T-helper 9 cell (primary cell): ENCODE measurements around the gene FAM43A.

Experiments
- DNase-seq: peaks from one replicate; pipeline ENCODE4 v3.0.0-alpha.2; 2020

The FAM43A gene

DNA sequence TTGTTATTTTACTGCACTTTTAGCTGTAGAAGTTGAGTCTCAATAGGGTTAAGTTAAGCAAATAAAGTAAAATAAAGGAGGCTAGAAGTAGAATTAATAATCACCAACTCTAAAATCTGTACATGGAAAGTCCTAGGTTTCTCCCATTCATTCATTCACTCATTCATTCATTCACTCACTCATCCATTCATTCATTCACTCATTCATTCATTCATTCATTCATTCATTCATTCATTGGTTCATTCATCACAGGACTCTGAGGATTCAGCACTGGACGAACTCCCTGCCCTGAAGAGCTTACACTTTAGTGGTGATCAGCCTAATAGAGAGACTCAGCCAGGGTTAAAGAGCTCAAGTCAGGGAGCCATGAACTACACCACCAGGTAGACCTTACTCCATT lies 9.2 kb upstream of the FAM43A start:
- no peak for DNase-seq

DNA sequence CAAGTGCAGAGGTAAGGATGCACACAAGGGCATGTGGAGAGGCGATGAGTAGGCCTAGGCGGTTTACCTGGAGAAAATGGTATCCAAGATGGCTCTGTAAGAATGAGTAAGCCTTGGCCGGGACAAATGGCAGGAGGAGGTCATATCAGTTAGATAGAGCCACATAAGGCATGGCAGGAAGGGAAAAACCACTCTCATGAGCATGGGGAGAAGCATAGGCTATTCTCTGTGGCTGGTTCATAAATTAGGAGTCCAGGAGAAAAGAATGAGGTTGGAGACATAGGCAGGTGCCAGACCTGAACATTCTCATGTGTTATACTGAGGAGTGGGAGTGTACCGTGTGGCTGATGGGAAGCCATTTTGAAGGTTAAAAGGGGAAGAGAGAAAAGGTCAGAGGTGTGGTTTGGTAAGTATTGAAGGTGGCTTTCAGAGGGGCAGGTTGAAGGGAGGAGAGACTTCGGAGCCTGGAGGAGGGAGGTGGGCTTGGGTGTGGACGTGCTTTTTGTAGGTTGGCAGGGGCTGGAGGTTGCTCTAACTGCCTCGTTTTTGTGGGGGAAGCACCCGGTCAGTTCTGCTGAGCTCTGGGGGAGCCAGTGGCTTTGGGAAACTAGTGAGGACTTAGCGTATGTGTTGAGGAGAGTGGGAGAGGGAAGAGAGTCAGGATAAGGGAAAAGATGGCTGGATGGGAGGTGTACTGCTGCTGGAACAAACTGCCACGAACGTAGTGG lies 4.6 kb upstream of the FAM43A start:
- no peak for DNase-seq

DNA sequence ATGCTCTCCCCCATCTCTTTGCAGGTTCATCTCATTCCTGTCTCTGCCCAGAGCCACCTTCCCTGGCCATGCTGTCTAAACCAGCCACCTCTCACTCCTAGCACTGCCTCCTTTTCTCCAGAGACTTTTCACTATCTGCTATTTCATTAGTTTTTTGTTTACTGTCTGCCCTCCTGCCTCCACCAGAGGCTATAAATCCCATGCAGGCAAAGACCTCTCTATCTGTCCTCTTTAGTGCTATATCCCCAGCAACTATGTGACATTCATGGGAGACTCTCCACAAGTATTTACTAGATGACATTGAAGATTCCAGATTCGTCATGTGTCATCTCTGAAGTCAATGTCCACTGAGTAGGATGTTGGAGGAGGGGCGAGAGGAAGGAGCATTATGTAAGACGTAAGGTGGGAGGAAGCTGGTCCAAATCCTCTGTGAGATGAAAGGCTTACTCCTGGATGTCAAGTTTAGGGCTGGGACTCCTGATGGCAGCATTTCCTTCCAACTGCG lies 3.4 kb upstream of the FAM43A start:
- no peak for DNase-seq

DNA sequence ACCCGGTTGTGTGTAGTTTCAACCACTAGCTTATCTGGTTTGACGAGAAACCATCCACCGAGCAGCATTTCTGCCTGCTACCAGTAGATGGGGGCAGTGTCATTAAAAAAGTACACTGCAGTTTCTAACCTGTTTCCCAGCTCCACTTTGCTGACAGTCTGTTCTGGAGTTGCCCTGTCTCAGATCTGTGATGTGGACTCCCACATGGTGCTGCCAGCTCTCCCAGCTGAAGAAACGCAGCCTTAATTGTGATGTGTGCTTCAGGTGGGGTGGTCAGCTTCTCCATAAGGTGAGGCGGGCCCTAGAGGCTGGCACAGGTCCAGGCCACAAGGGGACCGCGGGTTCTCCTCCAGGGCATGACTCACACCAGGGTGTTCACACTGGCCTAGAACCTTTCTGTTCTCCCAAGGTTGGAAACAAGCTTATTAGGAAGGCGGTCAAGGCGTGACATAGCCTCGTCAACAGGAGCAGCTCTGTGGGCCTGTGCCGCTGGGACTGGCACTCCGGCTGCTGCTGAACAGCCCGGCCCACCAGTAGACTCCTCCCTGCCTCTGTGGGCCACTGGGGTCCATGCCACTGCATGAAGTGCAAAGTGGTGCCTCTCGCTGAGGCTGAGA lies 2.9 kb upstream of the FAM43A start:
- DNase-seq: peak; percentile 26

DNA sequence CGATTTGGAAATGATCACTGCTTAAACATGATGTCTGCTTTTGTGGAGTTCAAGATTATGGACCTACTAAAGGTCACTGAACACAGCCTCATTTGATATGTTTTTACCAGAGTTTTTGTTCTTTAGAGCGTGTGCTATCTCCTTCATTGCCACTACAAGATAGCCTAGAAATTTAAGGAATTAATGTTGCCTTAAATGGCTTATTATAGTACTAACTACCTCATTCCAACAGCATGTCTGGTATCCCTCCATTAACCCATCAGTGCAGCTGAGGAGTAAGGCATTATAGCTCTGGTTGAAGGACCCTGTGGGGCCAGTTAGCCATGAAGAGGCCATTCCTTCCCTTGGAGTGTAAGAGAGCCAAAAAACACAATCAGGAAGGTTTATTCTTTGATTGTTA lies 2.3 kb upstream of the FAM43A start:
- no peak for DNase-seq

DNA sequence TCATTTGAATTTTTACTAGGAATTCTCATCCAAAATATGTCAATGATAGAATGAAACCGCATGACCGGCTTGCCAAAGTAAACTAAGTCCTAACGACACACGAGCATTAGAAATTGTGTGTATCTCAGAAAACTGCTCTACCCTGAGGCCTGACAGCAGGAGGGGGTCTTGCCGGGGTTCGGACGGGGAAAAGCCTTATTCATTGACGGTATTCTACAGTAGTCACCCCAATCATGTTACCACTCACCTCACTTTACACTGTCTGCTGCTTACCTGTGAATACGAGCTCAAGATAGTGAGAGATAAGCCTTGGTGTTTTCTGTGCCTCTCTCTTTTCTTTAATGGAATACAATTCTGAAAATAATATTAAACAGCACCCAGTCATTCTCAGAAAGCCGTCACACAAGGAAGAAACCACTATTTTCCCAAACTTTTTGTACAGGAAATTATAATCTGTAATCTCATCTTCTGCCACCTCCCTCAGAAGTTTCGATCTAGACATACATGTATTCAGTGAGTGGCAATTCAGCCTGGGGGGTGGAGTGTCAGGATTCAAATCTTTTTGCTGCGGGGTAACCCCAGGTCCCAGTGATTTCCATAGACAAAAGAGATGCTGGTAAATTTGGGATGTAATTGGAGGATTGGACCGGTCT lies 492 bp upstream of the FAM43A start:
- no peak for DNase-seq

DNA sequence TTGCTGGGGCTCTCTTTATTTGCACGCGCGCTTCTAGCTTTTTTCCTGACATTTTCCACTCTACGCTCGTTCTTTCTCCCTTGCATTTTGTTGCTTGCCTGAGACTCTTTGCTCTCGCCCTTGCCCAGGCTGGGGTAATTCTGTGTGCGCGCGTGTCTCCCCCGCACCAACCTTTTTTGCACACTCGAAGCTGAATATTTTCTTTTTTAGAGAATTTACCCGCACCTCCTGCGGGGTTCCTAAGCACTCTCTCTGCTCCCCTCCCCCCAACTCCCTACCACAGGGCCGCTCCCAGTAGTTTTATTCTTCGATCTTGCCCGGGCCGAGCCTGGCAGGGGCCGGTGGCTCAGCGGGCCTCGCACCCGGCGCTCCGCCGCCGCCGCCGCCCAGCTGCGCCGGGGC lies 732 bp downstream of the FAM43A start:
- DNase-seq: no peak

DNA sequence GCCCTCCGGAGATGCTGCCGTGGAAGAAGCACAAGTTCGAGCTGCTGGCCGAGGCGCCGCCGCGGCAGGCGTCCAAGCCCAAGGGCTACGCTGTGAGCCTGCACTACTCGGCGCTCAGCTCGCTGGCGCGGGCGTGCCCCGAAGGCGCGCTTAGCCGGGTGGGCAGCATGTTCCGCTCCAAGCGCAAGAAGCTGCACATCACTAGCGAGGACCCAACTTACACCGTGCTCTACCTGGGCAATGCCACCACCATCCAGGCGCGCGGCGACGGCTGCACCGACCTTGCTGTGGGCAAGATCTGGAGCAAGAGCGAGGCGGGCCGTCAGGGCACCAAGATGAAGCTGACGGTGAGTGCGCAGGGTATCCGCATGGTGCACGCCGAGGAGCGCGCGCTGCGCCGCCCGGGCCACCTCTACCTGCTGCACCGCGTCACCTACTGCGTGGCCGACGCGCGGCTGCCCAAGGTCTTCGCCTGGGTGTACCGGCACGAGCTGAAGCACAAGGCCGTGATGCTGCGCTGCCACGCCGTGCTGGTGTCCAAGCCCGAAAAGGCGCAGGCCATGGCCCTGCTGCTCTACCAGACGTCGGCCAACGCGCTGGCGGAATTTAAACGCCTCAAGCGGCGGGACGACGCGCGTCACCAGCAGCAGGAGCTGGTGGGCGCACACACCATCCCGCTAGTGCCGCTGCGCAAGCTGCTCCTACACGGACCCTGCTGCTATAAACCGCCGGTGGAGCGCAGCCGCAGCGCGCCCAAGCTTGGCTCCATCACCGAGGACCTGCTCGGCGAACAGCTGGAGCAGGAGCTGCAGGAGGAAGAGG lies 1.3 kb downstream of the FAM43A start:
- peak; percentile 12 for DNase-seq

DNA sequence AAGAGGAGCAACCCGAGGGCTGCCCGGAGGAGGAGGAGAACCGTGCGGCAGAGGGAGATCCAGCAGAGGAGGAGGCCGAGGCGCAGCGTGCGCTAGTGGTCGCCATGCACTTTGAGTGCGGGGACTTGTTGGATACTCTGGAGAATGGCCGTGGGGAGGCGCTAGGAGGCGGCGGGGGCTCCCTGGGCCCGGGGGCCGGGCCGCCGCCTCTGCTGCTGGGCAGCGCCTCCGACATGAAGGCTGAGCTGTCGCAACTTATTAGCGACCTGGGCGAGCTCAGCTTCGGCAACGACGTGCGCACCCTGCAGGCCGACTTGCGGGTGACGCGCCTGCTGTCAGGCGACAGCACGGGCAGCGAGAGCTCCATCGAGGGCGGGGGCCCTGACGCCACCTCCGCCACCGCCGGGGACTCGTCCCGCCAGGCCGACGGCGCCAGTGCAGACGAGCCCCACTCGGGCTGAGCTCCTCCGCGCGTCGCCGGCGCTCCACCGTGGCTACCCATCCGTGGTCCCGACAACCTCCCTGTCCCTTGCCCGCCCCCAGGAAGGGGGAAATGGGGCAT lies 2.0 kb downstream of the FAM43A start:
- DNase-seq: peak; percentile 56

DNA sequence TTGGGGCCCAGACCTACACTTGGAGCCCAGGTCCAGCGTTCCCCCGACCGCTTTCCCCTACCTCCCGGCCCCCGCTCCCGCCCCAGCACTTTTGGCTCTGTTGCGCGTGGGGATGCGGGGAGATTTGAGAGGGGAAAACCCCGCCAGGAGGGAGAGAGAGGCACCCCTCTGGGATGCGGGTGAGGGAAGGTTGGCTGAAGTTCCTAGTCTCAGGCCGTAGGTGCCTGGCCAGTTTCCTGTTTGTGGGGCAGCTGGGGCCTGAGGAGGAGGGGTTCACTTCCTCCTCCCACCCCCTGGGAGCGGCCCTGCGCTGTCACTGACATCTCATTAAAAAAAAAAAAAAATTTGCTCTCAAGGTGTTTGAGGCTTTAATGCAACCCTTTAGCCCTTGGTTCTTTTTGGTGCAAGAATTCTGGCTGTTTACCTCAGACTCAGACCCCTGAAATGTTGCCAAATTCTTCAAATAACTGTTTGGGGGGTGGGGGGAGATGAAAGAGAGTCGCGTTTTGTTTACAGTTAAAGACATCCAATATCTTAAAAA lies 2.6 kb downstream of the FAM43A start:
- DNase-seq: no peak

DNA sequence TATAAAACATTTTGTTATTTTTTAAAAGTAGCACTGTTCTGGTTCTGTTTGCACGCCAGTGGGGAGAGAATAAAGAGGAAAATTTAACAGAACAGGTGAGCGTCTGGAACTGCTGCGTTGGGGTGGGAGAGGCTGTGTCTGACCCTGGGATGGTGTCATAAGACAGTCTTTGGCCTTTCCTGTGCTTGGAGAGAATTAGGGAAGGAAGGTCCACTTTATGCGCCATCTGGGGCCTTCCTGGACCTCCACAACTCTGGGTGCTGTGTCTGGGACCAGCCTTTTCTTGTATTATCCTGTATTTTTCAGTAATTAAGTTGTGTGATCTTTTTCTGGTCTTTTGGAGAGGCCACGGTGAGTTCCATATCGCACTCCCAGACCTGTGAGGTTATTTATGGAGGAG lies 3.3 kb downstream of the FAM43A start:
- DNase-seq: no peak

DNA sequence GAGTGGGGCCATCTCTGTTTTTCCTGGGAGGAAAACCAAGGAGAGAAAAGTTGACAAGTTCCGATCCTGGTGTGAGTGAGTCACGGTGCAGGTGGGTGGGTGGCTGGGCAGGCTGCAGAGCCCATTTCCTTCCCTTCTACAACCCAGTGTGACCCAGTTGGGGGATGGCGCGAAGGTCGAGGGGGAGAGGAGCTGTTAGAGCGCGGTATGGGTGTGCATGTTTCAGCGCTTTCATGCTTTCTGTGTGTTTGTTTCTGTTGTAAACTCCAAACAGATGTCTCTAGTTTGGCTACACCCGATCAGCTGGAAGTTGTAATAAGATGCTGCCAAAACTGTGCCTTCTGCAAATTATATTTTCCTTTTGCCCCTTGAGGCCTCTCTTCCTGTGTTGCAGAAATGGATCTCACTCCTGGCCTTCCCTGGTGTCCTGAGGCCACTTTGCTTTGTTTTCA lies 3.8 kb downstream of the FAM43A start:
- no peak for DNase-seq

DNA sequence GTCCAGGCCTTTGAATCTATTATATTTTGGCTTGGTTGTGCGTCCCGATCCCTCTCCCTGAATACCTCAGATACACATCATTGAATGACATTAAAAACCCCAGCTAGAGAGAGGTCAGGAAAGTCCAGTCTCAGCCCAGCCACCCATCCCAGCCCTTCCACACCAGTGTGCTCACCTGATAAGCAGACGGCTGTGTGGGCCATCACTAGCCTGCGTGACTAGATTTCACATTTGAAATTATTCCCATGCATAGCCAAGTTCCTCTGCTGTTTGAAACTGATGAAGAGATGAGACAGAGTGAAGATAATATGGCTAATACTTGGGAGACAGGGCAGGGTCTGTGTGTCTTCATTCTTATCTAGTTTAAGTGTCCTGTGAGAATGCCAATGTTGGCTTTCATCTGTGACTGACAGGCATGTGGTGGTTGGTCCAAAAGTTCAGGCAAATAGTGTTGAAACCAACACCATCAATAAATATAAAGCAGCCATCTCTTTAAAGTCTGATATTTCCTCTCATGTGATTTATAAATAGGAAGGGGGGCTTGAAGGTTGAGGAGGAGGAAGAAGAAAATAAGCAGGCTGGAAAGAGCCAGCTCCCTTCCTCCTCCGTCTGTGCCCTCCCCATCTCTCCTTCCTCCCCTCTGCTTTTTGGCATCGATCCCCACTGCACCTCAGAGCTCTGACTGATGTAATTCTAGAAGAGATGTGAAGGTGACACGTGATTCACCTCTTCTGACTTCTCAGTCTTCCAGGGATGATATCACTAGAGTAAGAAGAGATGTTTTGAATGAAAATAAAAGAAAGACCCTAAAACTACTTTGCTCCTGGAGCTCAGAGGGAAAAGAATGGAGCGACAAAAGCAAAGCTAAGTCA lies 5.1 kb downstream of the FAM43A start:
- DNase-seq: no peak

DNA sequence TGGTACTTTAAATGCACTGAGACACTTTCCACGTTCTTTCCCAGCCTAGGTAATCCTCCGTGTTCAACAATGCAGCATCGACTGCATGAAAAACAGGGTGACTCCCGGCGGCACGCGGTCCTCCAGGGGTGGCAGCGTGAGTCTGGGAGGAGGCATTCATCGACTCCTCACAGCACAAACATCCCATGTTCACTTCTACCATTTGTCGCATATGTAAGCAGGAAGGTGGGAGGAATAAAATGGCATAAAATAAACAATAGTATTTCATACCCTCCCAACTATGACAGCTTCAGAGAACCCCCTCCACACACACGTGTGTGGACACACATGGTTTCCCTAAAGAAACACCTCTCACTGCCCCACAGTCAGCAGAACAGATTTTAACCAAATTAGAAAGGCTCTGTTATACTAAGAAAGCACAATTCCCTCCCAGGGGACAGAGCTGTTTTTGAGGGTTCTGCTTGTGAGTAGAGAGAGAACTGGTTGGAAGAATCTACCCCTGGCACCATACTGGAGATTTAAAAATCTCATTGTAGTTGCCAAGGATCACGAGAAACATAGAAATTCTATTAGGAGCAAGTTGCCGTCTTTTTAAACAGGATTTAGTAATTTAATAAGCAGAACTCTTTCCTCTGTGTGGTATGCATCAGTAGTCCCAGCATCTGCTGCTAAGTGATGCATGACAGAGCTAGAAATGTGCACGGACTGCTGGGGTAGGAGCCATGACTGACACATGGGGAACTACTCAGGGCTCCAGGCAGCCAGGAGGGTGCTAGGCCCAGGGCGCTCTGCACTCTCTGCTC lies 6.0 kb downstream of the FAM43A start:
- no peak for DNase-seq

DNA sequence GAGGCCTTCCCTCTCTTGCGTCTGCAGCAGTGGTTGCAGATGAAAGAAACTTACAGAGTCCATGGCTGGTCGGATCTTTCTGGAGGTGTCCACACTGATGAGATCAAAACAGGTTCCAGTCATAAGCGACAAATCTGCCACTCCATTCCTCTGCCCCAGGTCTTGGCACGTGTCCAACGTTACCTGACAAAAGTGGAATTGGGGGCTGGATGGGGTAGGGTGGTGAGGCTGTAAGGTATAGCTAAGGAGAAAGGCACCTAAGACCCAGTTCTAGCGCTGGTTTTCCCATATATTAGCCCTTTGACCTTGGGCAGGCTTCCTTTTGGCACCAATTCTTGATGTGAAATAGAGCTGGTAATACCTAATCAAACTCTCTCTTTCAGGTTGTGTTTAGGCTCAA lies 11.0 kb downstream of the FAM43A start:
- DNase-seq: no peak

DNA sequence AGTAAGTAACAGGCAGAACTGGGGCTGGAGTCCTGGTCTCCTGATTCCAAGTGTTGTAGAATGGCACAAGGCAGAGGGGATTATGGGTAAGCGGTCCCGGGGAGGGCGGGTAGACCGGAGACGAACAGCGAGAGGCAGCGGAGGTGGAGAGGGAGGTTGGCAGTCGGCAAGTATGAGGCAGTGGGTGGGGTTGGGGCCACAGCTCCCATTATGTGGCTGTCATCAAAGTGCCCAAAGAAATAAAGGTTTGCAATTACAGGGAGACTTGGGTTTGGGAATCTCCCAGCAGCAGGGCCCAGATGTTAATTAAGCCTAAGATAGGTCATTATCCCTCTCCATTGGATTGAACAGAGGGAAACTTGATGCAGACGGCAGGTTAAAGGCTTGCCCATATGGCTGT lies 16.9 kb downstream of the FAM43A start:
- no peak for DNase-seq

DNA sequence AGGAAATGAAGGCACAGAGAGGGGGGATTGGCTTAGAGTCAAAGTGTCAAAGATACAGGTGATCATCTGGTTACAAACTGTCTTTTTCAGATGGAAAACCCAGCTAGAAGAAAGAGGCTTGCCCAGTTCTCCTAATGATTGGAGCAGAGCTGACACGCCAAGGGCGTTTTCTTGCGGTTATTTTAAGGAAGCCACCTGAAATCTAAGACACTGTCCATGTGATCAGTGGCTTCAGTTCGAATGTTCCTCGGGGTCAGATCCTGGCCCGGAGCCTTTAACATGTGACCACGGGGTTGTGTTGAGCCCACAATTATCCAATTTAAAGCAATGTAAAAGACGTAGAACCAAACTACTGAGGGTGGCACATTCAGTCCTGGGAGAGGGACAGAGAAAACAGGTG lies 19.5 kb downstream of the FAM43A start:
- DNase-seq: no peak

DNA sequence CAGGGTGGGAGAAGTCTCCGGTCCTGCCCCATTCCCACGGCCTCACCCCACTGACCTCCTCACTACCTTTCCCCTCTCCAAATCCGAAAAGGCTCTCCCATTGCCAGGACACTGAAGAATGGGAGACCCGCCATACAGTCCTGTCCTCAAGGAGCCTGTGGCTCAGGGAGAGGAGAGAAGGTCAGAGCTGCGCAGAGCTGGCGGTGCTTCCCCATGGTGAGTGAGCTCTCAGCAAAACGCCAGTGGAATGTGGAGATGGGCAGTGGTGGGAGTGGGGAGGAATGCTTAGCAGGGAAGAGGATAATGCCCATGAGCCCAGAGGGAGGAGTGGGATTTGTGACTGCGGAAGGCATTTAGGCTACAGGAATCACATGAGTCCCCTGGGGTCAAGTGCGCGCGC lies 20.1 kb downstream of the FAM43A start:
- DNase-seq: no peak

DNA sequence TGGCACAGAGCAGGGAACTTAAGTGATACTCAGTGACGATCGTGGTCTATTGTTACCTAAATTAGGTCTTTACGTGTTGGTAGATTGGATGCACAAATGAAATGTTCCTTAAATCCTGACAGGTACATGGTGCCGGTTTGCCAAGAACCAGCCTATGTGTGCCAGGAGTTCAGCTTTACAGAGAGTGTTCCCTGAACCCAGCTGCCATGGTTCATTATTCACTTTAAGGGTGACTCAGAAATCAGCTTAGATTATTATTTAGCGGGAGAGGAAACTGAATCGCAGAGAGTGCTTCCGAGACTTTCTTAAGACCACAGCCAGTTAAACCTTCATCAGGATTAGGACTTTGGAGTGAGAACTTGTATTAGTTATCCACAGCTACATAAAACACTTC lies 21.5 kb downstream of the FAM43A start:
- DNase-seq: no peak

DNA sequence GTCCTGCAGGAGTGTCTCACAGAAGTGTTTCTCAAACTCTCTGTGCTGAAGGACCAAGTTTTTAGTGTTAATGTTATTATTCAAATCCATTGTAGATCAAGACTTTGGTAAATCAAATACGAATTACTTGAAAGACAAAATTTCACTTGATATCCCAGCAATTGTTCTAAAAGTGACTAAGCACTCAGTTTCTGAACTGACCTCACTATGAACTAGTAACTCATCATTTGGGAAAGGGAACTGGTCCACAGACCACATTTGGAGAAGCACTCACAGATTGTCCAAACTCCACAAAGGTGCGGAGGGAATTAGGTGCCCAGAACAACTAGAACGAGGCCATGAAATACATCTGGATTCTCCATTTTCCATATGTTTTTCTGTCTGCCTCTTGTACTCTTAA lies 25.6 kb downstream of the FAM43A start:
- DNase-seq: no peak

DNA sequence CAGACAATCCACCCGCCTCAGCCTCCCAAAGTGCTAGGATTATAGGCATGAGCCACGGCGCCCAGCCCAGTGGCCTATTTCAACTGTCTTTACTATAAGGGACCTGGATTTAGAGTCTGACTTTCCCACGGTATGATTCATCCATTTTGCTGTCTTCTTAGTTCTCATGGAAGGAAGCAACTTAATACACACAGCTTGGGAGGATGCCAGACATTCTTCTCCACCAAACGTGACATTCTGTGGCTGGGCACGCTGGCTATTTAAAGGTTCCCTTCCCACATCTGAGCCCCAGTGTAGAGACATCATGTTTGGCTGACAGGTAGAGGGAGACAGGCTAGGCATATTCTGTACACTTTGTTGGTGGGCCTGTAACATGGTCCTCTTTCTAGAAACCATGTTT lies 26.2 kb downstream of the FAM43A start:
- no peak for DNase-seq
